ENCODE data around the gene TMEM150A.

Gene TMEM150A

DNA sequence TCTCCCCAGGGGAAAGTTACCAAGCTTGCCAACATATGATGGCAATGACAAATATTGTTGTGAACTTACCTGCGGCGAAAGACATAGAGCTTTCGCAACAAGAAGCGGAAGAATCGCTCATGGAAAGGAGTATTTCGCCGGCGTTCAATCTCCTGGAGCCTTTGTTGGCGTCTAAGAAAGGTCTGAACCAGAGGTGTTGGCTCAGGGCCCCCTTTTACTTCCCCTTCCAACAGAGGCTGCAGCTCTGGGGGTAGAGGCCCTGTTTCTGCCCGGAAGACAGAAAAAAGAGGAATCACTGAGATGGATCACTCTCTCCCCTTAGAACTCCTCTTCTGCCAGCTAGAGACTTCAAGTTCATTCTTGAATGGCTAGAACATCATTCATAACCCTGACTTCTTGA, 52.0 kb downstream of the TMEM150A start:
- Histone ChIP-seq H3K79me2 (ENCODE audit: insufficient read depth, low read length) (no peaks in the 10 kb centered on the region), H3F3A (ENCODE audit: insufficient read depth, low read length) (peaks cover 14% of the 10 kb centered on the region), H3K9me2 (ENCODE audit: low read depth, low read length) (no peaks in the 10 kb centered on the region), H3K27ac (ENCODE audit: low read depth, low read length, poor library complexity, severe bottlenecking) (no peak overlapping the region), H3K9me3 (ENCODE audit: low read length) (no peaks in the 10 kb centered on the region), H4K20me1 (ENCODE audit: insufficient read depth, low read length) (no peaks in the 10 kb centered on the region), H3K4me3 (ENCODE audit: low read depth, low read length, poor library complexity, severe bottlenecking) (no peak overlapping the region), H3K27me3 (ENCODE audit: insufficient read depth, low read length) (no peaks in the 10 kb centered on the region), H3K4me1 (ENCODE audit: insufficient read depth, low read length, severe bottlenecking) (no peaks in the 10 kb centered on the region), H3K36me3 (ENCODE audit: insufficient read depth, low read length) (peaks cover 68% of the 10 kb centered on the region), H3K9ac (ENCODE audit: low read length) (no peak overlapping the region), H3K4me2 (ENCODE audit: low read length) (no peak overlapping the region), H2AFZ (ENCODE audit: low read length) (no peak overlapping the region)
- TF ChIP-seq EZH2 (IDR thresholded peaks at IDR 0.05; ENCODE audit: borderline replicate concordance, low read length) = no peak
- TF ChIP-seq, protein P1, sequence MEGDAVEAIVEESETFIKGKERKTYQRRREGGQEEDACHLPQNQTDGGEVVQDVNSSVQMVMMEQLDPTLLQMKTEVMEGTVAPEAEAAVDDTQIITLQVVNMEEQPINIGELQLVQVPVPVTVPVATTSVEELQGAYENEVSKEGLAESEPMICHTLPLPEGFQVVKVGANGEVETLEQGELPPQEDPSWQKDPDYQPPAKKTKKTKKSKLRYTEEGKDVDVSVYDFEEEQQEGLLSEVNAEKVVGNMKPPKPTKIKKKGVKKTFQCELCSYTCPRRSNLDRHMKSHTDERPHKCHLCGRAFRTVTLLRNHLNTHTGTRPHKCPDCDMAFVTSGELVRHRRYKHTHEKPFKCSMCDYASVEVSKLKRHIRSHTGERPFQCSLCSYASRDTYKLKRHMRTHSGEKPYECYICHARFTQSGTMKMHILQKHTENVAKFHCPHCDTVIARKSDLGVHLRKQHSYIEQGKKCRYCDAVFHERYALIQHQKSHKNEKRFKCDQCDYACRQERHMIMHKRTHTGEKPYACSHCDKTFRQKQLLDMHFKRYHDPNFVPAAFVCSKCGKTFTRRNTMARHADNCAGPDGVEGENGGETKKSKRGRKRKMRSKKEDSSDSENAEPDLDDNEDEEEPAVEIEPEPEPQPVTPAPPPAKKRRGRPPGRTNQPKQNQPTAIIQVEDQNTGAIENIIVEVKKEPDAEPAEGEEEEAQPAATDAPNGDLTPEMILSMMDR (IDR thresholded peaks at IDR 0.05; ENCODE audit: low read length) = no peak

DNA sequence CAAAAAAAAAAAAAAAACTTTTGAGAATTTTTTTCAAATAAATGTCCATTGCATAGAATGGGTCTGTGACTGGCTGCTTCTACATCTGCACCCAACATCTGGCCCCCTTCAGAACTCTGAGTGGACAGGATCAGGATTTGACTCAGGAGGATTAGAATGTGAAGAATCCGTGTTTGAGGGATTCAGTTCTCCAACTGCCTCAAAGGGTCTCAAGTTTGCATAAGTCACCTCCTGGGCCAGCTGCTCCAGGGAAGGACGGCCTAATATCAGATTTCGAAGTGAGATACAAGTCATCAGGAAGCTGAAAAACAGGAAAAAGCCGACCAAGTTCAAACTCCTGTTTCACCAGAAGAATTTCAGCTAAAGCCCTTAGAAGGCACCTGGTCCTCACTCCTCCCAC, 52.7 kb downstream of the TMEM150A start:
- H3F3A ChIP-seq (ENCODE audit: insufficient read depth, low read length) = peaks cover 18% of the 10 kb centered on the region
- H2AFZ ChIP-seq (ENCODE audit: low read length) = no peak overlapping the region
- no peaks in the 10 kb centered on the region for H3K4me1 ChIP-seq (ENCODE audit: insufficient read depth, low read length, severe bottlenecking)
- no peaks in the 10 kb centered on the region for H3K79me2 ChIP-seq (ENCODE audit: insufficient read depth, low read length)
- H3K36me3 ChIP-seq (ENCODE audit: insufficient read depth, low read length) = peaks cover 69% of the 10 kb centered on the region
- H3K27ac ChIP-seq (ENCODE audit: low read depth, low read length, poor library complexity, severe bottlenecking) = no peak overlapping the region
- H3K27me3 ChIP-seq (ENCODE audit: insufficient read depth, low read length) = no peaks in the 10 kb centered on the region
- no peak overlapping the region for H3K4me3 ChIP-seq (ENCODE audit: low read depth, low read length, poor library complexity, severe bottlenecking)
- H3K4me2 ChIP-seq (ENCODE audit: low read length) = no peak overlapping the region
- H4K20me1 ChIP-seq (ENCODE audit: insufficient read depth, low read length) = no peaks in the 10 kb centered on the region
- no peaks in the 10 kb centered on the region for H3K9me3 ChIP-seq (ENCODE audit: low read length)
- TF ChIP-seq, protein P1 (IDR thresholded peaks at IDR 0.05; ENCODE audit: low read length) = no peak
- TF ChIP-seq EZH2 (IDR thresholded peaks at IDR 0.05; ENCODE audit: borderline replicate concordance, low read length) = no peak
- H3K9me2 ChIP-seq (ENCODE audit: low read depth, low read length) = no peaks in the 10 kb centered on the region
- H3K9ac ChIP-seq (ENCODE audit: low read length) = no peak overlapping the region

DNA sequence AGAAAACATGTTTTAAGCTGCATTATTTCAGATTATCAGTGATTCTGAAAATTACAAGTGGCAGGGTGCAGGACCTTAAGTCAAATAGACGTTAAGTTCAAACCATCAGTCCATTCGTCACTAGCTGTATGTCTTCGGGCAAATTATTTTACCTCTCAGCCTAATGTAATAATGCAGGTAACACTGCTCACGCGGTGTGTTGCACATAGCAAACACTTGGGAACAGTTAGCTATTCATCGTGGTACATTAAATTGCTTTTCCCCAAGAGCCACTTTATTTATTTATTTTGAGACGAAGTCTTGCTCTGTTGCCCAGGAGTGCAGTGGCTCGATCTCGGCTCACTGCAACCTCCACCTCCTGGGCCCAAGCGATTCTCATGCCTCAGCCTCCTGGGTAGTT, 53.4 kb downstream of the TMEM150A start:
- H3K4me1 ChIP-seq (ENCODE audit: insufficient read depth, low read length, severe bottlenecking) = no peaks in the 10 kb centered on the region
- peaks cover 69% of the 10 kb centered on the region for H3K36me3 ChIP-seq (ENCODE audit: insufficient read depth, low read length)
- H4K20me1 ChIP-seq (ENCODE audit: insufficient read depth, low read length) = no peaks in the 10 kb centered on the region
- peaks cover 18% of the 10 kb centered on the region for H3F3A ChIP-seq (ENCODE audit: insufficient read depth, low read length)
- no peak overlapping the region for H3K9ac ChIP-seq (ENCODE audit: low read length)
- H2AFZ ChIP-seq (ENCODE audit: low read length) = no peak overlapping the region
- no peak overlapping the region for H3K4me3 ChIP-seq (ENCODE audit: low read depth, low read length, poor library complexity, severe bottlenecking)
- H3K9me2 ChIP-seq (ENCODE audit: low read depth, low read length) = no peaks in the 10 kb centered on the region
- H3K27ac ChIP-seq (ENCODE audit: low read depth, low read length, poor library complexity, severe bottlenecking) = no peak overlapping the region
- TF ChIP-seq, protein P1 (IDR thresholded peaks at IDR 0.05; ENCODE audit: low read length) = no peak
- no peak for TF ChIP-seq EZH2 (IDR thresholded peaks at IDR 0.05; ENCODE audit: borderline replicate concordance, low read length)
- H3K79me2 ChIP-seq (ENCODE audit: insufficient read depth, low read length) = no peaks in the 10 kb centered on the region
- H3K4me2 ChIP-seq (ENCODE audit: low read length) = no peak overlapping the region
- H3K9me3 ChIP-seq (ENCODE audit: low read length) = no peaks in the 10 kb centered on the region
- no peaks in the 10 kb centered on the region for H3K27me3 ChIP-seq (ENCODE audit: insufficient read depth, low read length)

Measured in OCI-LY1 (cell line).